Left lobe of liver (tissue), 2 donors: ENCODE data around the gene VASH2. TPM values are rescaled to one million over a fixed set of nuclear protein-coding genes. Genes with fewer than 3 reads are reported as not detected.

ENCODE experiments used
- ATAC-seq: fragments of 200-7000 bp; cut with Tn5 transposase; one replicate; pipeline ENCODE4 v1.9.1; 2020; ENCODE audit warnings: mild to moderate bottlenecking, moderate library complexity
- DNase-seq: peaks from one replicate; pipeline ENCODE4 v3.0.0-alpha.2; 2020; ENCODE audit warnings: low spot score
- total RNA-seq: library from RNA; stranded (reverse); gene quantifications from one replicate; pipeline ENCODE4 v1.2.1, GENCODE V29; 2021
- donor health status: DM: no; HTN: no; CAD: no; lungs with moderate emphysema.
- donor health status: DM: no; HTN: yes; CAD: no.

VASH2 gene
- total RNA-seq, 1 donor from 2014 or later: 0.10 TPM

GRCh38 chr1:212928323-212929291 is 21.7 kb upstream of the VASH2 start:
- DNase-seq: no peak
- no peak for ATAC-seq

DNA sequence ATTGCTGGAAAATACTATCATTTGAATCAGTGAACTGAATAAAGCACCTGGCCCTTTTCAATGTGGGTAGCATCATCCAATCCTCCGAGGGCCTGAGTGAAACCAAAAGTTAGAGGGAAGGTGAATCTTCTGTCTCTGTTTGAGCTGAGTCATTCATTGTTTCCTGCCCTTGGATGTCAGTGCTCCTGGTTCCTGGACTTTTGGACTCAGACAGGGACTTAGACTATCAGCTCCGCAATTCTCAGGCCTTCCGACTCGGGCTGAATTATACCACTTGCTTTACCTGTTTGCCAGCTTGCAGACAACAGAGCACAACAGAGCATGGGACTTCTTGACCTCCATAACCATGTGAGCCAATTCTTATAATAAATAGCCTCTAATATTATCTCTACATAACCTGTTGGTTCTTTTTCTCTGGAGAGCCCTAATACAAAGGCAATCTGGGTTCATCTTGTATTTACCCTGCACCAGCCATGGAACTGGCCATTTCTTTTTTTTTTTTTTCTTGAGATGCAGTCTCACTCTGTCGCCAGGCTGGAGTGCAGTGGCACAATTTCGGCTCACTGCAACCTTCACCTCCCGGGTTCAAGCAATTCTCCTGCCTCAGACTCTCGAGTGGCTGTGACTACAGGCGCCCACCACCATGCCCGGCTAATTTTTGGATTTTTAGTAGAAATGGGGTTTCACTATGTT is 19.2 kb upstream of the VASH2 start:
- ATAC-seq: no peak
- DNase-seq: no peak

GRCh38 chr1:212933815-212934471 is 16.4 kb upstream of the VASH2 start:
- no peak for ATAC-seq
- DNase-seq: no peak

- ATAC-seq (no peak), DNase-seq (no peak)
Observed at GRCh38 chr1:212935387-212935981, 14.9 kb upstream of the VASH2 start.

DNA sequence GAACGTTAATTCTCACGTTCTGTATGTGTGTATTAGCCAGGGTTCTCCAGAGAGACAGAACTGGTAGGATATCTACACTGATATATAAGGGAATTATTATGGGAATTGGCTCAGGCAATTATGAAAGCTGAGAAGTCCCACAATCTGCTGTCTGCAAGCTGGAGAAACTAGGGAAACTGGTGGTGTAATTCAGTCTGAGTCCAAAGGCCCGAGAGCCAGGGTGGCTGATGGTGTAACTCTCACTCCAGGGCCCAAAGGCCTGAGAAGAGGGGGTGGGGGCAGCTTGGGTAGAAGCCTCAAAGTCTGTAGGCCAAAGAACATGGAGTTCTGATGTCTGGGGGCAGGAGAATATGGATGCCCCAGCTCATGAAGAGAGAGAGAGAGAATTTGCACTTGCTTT is 13.3 kb upstream of the VASH2 start:
- no peak for DNase-seq
- peak; percentile 68 for ATAC-seq

DNA sequence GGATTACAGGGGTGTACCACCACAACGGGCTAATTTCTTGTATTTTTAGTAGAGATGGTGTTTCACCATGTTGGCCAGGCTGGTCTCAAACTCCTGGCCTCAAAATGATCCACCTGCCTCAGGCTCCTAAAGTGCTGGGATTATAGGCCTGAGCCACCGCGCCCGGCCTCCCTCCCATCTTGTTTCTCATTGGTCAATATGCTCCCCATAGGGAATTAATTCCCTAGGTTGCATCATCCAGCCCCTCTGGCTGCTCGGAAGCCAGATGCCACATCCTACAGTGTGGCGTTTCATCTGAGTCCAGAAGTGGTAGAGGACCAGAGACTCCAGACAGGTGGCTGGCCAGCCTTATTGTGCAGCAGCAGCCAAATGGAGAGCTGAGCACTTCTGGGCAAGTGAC is 11.5 kb upstream of the VASH2 start:
- ATAC-seq: no peak
- no peak for DNase-seq

DNA sequence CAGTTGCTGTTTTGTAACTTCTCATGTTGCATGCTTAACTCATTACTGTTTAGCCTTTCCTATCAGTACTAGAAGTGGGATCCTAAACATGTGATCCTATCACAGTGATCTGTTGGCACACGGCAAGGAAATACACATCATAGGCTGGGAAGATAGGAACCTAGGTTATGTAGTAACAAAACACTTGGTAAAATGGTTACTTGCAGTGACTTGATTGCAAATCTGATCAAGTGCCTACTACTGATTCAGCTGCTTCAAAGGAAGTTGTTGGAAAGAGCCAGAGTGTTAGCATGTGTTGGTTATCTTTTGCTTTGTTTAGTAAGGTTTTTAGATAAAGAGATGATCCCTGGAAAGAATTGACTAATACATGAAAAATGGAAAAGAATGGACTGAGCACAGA is 8.9 kb upstream of the VASH2 start:
- ATAC-seq: no peak
- no peak for DNase-seq

GRCh38 chr1:212942679-212943392 is 7.5 kb upstream of the VASH2 start:
- no peak for ATAC-seq

GRCh38 chr1:212943393-212943710 is 7.0 kb upstream of the VASH2 start:
- ATAC-seq (no peak), DNase-seq (no peak)

More at GRCh38 chr1:212942679-212943392, 7.5 kb upstream of the VASH2 start:
- DNase-seq: no peak

GRCh38 chr1:212944229-212944901 is 6.0 kb upstream of the VASH2 start:
- ATAC-seq: no peak
- no peak for DNase-seq

DNA sequence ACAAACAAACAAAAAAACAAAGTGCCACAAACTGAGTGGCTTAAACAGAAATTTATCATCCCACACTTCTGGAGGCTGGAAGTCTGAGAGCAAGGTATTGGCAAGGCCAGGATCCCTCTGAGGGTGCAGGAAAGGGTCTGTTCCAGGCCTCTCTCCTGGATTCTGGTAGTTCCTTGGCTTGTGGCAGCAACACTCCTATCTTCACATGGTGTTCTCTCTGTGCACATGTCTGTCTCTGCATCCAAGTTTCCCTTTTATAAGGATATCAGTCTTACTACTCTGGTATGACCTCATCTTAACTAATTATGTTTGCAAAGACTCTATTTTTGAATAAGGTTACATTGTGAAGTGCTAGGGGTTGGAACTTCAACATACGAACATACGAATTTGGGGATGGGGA is 5.3 kb upstream of the VASH2 start:
- ATAC-seq: no peak
- no peak for DNase-seq

DNA sequence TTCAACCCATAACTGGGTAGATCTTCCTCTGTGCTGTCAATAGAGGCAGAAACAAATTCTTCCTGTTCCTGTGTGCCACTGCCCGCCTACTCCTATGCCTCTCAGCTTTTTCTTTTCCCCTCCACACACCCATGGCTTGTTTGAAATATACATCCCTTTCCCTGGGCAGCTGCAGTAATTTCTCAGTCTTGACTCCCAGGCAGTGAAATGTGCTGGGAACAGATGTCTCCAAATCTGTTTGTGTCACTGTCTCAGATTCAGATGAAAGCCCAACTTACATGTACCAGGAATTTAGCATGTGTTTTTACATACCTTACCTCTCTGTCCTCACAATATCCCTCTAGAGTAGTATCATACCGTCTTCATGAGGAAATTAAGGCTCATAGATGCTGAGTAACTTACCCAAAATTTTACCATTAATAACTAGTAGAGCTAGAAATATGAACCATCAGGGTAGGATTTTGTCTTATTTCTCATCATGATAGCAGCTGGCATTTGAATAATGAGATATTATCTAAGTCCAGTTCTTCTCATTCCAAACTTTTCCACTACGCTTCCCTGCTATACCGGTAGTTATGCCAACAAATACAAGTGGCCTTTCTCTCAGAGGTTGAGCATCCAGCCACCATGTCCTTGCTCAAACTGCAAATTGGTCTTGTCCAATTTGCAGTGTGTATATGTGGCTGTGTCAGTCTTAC is 4.7 kb upstream of the VASH2 start:
- ATAC-seq: no peak
- DNase-seq: no peak

DNA sequence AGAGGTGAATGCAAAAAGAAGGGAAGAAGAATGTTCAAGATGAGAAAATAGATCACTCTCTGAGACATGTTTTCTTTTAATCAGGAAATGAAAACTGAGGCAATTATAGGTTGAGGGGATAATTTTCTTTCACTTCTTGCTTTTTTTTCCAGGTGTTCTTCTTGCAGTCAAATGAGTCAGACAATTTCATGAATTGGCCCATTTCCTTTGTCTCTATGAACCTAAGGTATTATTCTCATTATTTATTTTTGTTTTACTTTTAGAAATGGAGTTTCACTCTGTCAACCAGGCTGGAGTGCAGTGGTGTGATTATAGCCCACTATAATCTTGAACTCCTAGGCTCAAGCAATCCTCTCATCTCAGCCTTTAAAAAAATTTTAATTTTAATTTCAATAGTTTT is 3.5 kb upstream of the VASH2 start:
- DNase-seq (no peak), ATAC-seq (no peak)

- DNase-seq: no peak
- ATAC-seq: no peak
Observed at GRCh38 chr1:212949771-212950170, 570 bp upstream of the VASH2 start.

- ATAC-seq (peak; percentile 9), DNase-seq (no peak)
Observed at GRCh38 chr1:212951126-212951946, 995 bp downstream of the VASH2 start.

DNA sequence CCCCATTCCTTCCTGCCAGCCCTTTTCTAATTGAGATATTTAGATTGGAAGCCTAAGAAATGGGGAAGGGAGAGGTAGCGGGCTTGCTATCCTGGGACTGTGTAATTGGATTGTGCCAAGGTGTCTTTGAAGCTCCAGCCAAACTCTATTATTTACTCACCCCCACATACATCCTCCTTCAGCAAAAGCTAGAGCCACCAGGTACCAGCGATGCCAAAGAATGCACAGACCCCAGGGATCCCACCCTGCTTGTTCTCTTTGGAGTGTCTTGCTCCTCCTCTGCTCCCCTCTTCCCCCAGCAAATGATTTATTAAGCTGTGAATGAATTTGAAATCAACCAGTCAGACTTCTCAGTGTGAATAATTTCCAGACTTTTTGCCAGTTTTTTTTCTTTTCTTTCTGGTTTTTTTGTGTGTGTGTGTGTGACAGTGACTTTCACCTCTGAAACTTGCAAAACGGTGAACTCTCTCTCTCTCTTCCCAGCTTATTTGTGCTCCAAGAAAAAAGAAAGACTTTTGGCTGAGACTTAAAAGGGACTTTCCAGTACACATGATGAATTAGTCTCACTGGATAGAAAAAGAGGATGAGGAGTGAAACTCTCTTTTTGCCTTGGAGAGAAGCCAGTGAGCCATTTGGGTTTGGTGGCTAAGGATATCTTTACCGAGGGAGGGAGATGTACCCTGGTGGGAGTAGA is 1.8 kb downstream of the VASH2 start:
- DNase-seq (no peak), ATAC-seq (no peak)

- DNase-seq (no peak), ATAC-seq (no peak)
Observed at GRCh38 chr1:212952641-212952976, 2.3 kb downstream of the VASH2 start.

DNA sequence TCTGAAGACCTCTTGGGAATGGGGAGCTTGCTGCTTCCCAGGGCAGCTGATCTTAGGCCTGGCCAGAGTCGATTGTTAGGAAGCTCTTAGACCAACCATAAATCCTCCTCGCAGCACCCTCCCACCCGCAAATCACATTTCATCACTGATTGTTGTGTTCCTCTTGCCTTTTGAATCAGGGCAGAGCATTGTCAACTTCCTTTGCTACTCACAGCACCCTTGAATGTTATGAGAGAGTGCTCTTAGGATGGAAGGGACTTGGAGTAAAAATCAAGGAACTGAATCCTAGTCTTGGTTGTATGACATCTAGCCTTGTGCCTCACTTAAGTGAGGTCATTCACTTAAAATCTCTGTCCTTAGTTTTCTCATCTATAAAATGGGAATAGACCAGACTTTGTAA is 3.0 kb downstream of the VASH2 start:
- ATAC-seq (no peak), DNase-seq (no peak)
